D721Med (cell line): ENCODE measurements around the gene TNFSF10.
"Not testable (repeated sequence)": the region's sequence is repeated elsewhere in the genome, so short reads cannot be mapped to it uniquely, and the experiment has no call there.

Source experiments
- DNase-seq: peaks from one replicate; pipeline ENCODE4 v3.0.0; 2011; ENCODE audit warnings: low spot score; ENCODE audit not compliant: insufficient read length
- FAIRE-seq: peaks from 2 replicates; lab custom pipeline; 2011; peaks lifted over from hg19 to GRCh38; lab: Jason Lieb, UNC
- CTCF ChIP-seq: IDR thresholded peaks from 2 replicates; pipeline ENCODE4 v1.5.1; 2012; ENCODE audit warnings: mild to moderate bottlenecking, control low read depth; ENCODE audit not compliant: insufficient read depth; ENCODE audit errors: missing control alignments

The TNFSF10 gene

GRCh38 chr3:172501540-172501939 is 21.7 kb downstream of the TNFSF10 start:
- FAIRE-seq = no peak
- TF ChIP-seq CTCF = no peak

GRCh38 chr3:172490198-172490669 is 33.0 kb downstream of the TNFSF10 start:
- peak; percentile 75 for TF ChIP-seq CTCF
- not testable (repeated sequence) for FAIRE-seq

More at GRCh38 chr3:172501540-172501939, 21.7 kb downstream of the TNFSF10 start:
- DNase-seq = no peak

GRCh38 chr3:172478116-172478515 is 45.1 kb downstream of the TNFSF10 start:
- no peak for TF ChIP-seq CTCF
- no peak for FAIRE-seq
- DNase-seq = no peak

More at GRCh38 chr3:172490198-172490669, 33.0 kb downstream of the TNFSF10 start:
- DNase-seq = not testable (repeated sequence)

DNA sequence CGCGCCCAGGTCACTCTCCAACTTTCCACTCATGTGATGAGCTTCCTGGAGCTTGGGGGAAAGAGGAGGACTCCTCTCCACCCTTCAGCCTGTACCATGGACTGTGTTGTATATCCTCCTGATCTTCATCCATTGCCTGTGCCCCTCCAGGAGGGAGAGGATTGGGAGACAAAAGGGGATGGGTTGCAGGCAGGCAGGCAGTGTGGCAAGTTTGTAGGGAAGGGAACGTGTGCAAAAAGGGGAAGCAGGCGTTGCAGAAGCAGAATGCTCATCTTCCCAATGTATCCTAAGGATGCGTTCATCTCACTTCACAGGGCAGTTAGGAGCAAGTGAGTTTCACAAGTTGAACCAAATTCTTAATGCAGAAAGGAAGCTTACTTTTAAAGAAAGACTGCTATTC is 46.9 kb downstream of the TNFSF10 start:
- DNase-seq = no peak
- TF ChIP-seq CTCF = no peak
- FAIRE-seq = no peak

DNA sequence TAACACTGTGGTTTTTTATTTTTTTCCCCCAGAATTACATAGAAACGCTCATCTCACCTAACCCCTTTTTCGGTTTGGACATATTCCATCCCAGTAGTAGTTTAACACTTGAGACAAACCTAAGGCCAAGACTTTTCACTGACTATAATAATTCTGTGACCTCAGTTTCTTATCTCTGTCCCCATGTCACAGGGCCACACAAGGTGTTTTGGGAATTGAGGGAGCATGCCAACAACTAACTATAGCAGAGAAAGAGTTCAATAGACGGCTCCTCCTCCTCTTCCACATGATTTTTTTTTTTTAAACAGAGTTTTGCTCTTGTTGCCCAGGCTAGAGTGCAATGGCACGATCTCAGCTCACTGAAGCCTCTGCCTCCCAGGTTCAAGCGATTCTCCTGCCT is 47.5 kb downstream of the TNFSF10 start:
- DNase-seq = no peak
- FAIRE-seq = no peak
- no peak for TF ChIP-seq CTCF

GRCh38 chr3:172471903-172472302 is 51.3 kb downstream of the TNFSF10 start:
- DNase-seq = no peak
- FAIRE-seq = no peak

More at GRCh38 chr3:172471903-172472302, 51.3 kb downstream of the TNFSF10 start:
- no peak for TF ChIP-seq CTCF
